ENCODE data around the gene FIZ1.

The FIZ1 gene

GRCh38 chr19:55615543-55616394, 16.5 kb upstream of the FIZ1 start:
- DNase-seq (ENCODE audit: insufficient read length, low spot score), result no peak
- no peak for TF ChIP-seq CTCF (IDR thresholded peaks at IDR 0.05; ENCODE audit: insufficient read depth, missing control alignments)
- FAIRE-seq, result no peak

- DNase-seq (ENCODE audit: insufficient read length, low spot score) (no peak), FAIRE-seq (no peak)
- no peak for TF ChIP-seq CTCF (IDR thresholded peaks at IDR 0.05; ENCODE audit: insufficient read depth, missing control alignments)
Observed at GRCh38 chr19:55614711-55615542, 15.6 kb upstream of the FIZ1 start.

GRCh38 chr19:55613930-55614710, 14.8 kb upstream of the FIZ1 start:
- DNase-seq (ENCODE audit: insufficient read length, low spot score) (no peak), FAIRE-seq (no peak)
- no peak for TF ChIP-seq CTCF (IDR thresholded peaks at IDR 0.05; ENCODE audit: insufficient read depth, missing control alignments)

GRCh38 chr19:55613396-55613795, 14.1 kb upstream of the FIZ1 start:
- FAIRE-seq, result no peak
- no peak for TF ChIP-seq CTCF (IDR thresholded peaks at IDR 0.05; ENCODE audit: insufficient read depth, missing control alignments)
- DNase-seq (ENCODE audit: insufficient read length, low spot score), result no peak

GRCh38 chr19:55611983-55612645, 12.8 kb upstream of the FIZ1 start:
- no peak for DNase-seq (ENCODE audit: insufficient read length, low spot score)
- no peak for TF ChIP-seq CTCF (IDR thresholded peaks at IDR 0.05; ENCODE audit: insufficient read depth, missing control alignments)
- FAIRE-seq, result no peak

GRCh38 chr19:55611300-55611982, 12.1 kb upstream of the FIZ1 start:
- TF ChIP-seq CTCF (IDR thresholded peaks at IDR 0.05; ENCODE audit: insufficient read depth, missing control alignments), result no peak
- no peak for FAIRE-seq
- DNase-seq (ENCODE audit: insufficient read length, low spot score), result no peak
